ENCODE data around the gene SMAP1. TPM values are rescaled to one million over a fixed set of nuclear protein-coding genes. Genes with fewer than 3 reads are reported as not detected.

Gene SMAP1
- total RNA-seq, 6 experiments from 2014 or later = 9.1 to 16.1 (median 12.2) TPM

DNA sequence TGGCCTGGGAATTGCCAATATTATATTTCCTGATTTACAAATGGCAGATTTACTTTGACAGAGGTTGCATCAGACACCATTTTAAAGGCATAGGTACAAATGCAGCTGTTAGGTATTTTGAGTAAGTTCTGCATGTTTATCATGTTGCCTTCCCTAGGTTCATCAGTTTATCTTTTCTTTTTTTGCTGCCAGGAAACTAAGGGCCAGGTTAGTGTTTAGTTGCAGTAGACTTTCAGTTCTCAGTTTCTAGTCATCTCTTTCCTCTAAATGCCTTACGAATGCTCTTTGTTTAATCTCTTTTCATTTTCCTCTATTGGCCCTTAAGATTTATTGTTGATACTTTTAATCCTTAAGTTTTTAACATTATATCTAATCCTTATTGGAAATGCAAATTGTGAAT, 129.9 kb downstream of the SMAP1 start:
- Histone ChIP-seq H3K27ac (no peak overlapping the region), H3K4me3 (no peak overlapping the region), H3K27me3 (no peaks in the 10 kb centered on the region), H3K9me3 (no peaks in the 10 kb centered on the region), H3K4me1 (no peaks in the 10 kb centered on the region), H3K36me3 (no peaks in the 10 kb centered on the region)
- TF ChIP-seq POLR2A (IDR thresholded peaks at IDR 0.05) (no peak), CTCF (IDR thresholded peaks at IDR 0.05) (no peak)
- no peak for ATAC-seq
- no peak for DNase-seq
- 53% methylated on average over 1 of the region's 1 CpG for WGBS (ENCODE audit: insufficient coverage, low coverage, low lambda C conversion rate, missing lambda C conversion rate)
- intact Hi-C loops (cut with DNase I) = no loop called here

GRCh38 chr6:70806086-70806485, 138.4 kb downstream of the SMAP1 start:
- intact Hi-C loops (cut with DNase I) = no loop called here
- Histone ChIP-seq H3K4me3 (no peak overlapping the region), H3K27ac (no peak overlapping the region), H3K36me3 (no peaks in the 10 kb centered on the region), H3K27me3 (no peaks in the 10 kb centered on the region), H3K9me3 (no peaks in the 10 kb centered on the region), H3K4me1 (no peaks in the 10 kb centered on the region)
- TF ChIP-seq POLR2A (IDR thresholded peaks at IDR 0.05) = no peak
- TF ChIP-seq CTCF (IDR thresholded peaks at IDR 0.05) = no peak
- DNase-seq (no peak), ATAC-seq (no peak)
- 94% methylated on average over 5 of the region's 11 CpGs for WGBS (ENCODE audit: insufficient coverage, low coverage, low lambda C conversion rate, missing lambda C conversion rate)

GRCh38 chr6:70811788-70812187, 144.1 kb downstream of the SMAP1 start:
- Histone ChIP-seq H3K36me3 (no peaks in the 10 kb centered on the region), H3K4me1 (no peaks in the 10 kb centered on the region), H3K27ac (no peak overlapping the region), H3K9me3 (no peaks in the 10 kb centered on the region), H3K27me3 (no peaks in the 10 kb centered on the region), H3K4me3 (no peak overlapping the region)
- TF ChIP-seq CTCF (IDR thresholded peaks at IDR 0.05) = no peak
- no peak for TF ChIP-seq POLR2A (IDR thresholded peaks at IDR 0.05)
- WGBS (ENCODE audit: insufficient coverage, low coverage, low lambda C conversion rate, missing lambda C conversion rate) = 92% methylated on average over 6 of the region's 6 CpGs
- DNase-seq (no peak), ATAC-seq (no peak)
- intact Hi-C loops (cut with DNase I) = no loop called here

GRCh38 chr6:70813885-70814284, 146.2 kb downstream of the SMAP1 start:
- no peak for ATAC-seq

More at GRCh38 chr6:70813885-70814284, 146.2 kb downstream of the SMAP1 start:
- Histone ChIP-seq H3K4me3 (no peak overlapping the region), H3K36me3 (no peaks in the 10 kb centered on the region), H3K27ac (no peak overlapping the region), H3K9me3 (no peaks in the 10 kb centered on the region), H3K27me3 (no peaks in the 10 kb centered on the region), H3K4me1 (no peaks in the 10 kb centered on the region)
- no peak for DNase-seq
- TF ChIP-seq POLR2A (IDR thresholded peaks at IDR 0.05) (no peak), CTCF (IDR thresholded peaks at IDR 0.05) (no peak)
- intact Hi-C loops (cut with DNase I) = no loop called here
- WGBS (ENCODE audit: insufficient coverage, low coverage, low lambda C conversion rate, missing lambda C conversion rate) = 96% methylated on average over 3 of the region's 3 CpGs

All from right lobe of liver (tissue), 6 donors.